Rectal smooth muscle tissue (tissue), 1 donor: Measurements from ENCODE around the gene ARFGEF3.

Experiments
- H3K27ac ChIP-seq: one replicate; pipeline ENCODE4 v1.7.0; 2013; ENCODE audit warnings: low read depth, low read length, inconsistent platforms
- H3K27me3 ChIP-seq: one replicate; pipeline ENCODE4 v1.7.0; 2013; ENCODE audit warnings: low read length; ENCODE audit not compliant: control insufficient read depth, insufficient read depth
- H3K36me3 ChIP-seq: one replicate; pipeline ENCODE4 v1.7.0; 2013; ENCODE audit warnings: low read length; ENCODE audit not compliant: control insufficient read depth, insufficient read depth
- H3K4me1 ChIP-seq: one replicate; pipeline ENCODE4 v1.7.0; 2013; ENCODE audit warnings: low read length; ENCODE audit not compliant: control insufficient read depth, insufficient read depth
- H3K4me3 ChIP-seq: one replicate; pipeline ENCODE4 v1.7.0; 2013; ENCODE audit warnings: low read length
- H3K9ac ChIP-seq: one replicate; pipeline ENCODE4 v1.7.0; 2013; ENCODE audit warnings: low read length

ARFGEF3 gene

GRCh38 chr6:138318741-138319375 lies 157.1 kb downstream of the ARFGEF3 start:
- Histone ChIP-seq H3K27ac (no peak overlapping the region), H3K36me3 (no peaks in the 10 kb centered on the region), H3K4me1 (no peaks in the 10 kb centered on the region), H3K4me3 (no peak overlapping the region), H3K9ac (no peak overlapping the region), H3K27me3 (no peaks in the 10 kb centered on the region)

GRCh38 chr6:138321934-138322333 lies 160.2 kb downstream of the ARFGEF3 start:
- H3K36me3 ChIP-seq: no peaks in the 10 kb centered on the region
- H3K27ac ChIP-seq: no peak overlapping the region
- H3K9ac ChIP-seq: no peak overlapping the region
- H3K4me1 ChIP-seq: no peaks in the 10 kb centered on the region
- no peak overlapping the region for H3K4me3 ChIP-seq
- H3K27me3 ChIP-seq: no peaks in the 10 kb centered on the region

- Histone ChIP-seq H3K36me3 (no peaks in the 10 kb centered on the region), H3K27me3 (no peaks in the 10 kb centered on the region), H3K4me3 (no peak overlapping the region), H3K4me1 (no peaks in the 10 kb centered on the region), H3K27ac (no peak overlapping the region), H3K9ac (no peak overlapping the region)
Observed at GRCh38 chr6:138323821-138324220, 162.1 kb downstream of the ARFGEF3 start.

GRCh38 chr6:138328210-138328609 lies 166.5 kb downstream of the ARFGEF3 start:
- H3K4me3 ChIP-seq: no peak overlapping the region
- no peak overlapping the region for H3K27ac ChIP-seq
- no peak overlapping the region for H3K9ac ChIP-seq
- H3K27me3 ChIP-seq: no peaks in the 10 kb centered on the region
- no peaks in the 10 kb centered on the region for H3K36me3 ChIP-seq
- H3K4me1 ChIP-seq: no peaks in the 10 kb centered on the region

GRCh38 chr6:138330763-138331162 lies 169.0 kb downstream of the ARFGEF3 start:
- no peak overlapping the region for H3K9ac ChIP-seq
- no peaks in the 10 kb centered on the region for H3K36me3 ChIP-seq
- no peaks in the 10 kb centered on the region for H3K27me3 ChIP-seq
- no peaks in the 10 kb centered on the region for H3K4me1 ChIP-seq
- no peak overlapping the region for H3K4me3 ChIP-seq
- no peak overlapping the region for H3K27ac ChIP-seq

GRCh38 chr6:138331444-138331843 lies 169.7 kb downstream of the ARFGEF3 start:
- H3K4me1 ChIP-seq: no peaks in the 10 kb centered on the region
- no peak overlapping the region for H3K4me3 ChIP-seq
- no peak overlapping the region for H3K27ac ChIP-seq
- no peaks in the 10 kb centered on the region for H3K27me3 ChIP-seq
- no peak overlapping the region for H3K9ac ChIP-seq
- H3K36me3 ChIP-seq: no peaks in the 10 kb centered on the region

GRCh38 chr6:138331984-138332383 lies 170.2 kb downstream of the ARFGEF3 start:
- Histone ChIP-seq H3K4me3 (no peak overlapping the region), H3K9ac (no peak overlapping the region), H3K27ac (no peak overlapping the region), H3K4me1 (no peaks in the 10 kb centered on the region), H3K36me3 (no peaks in the 10 kb centered on the region), H3K27me3 (no peaks in the 10 kb centered on the region)

- H3K36me3 ChIP-seq: no peaks in the 10 kb centered on the region
- no peak overlapping the region for H3K9ac ChIP-seq
- no peaks in the 10 kb centered on the region for H3K27me3 ChIP-seq
- H3K4me3 ChIP-seq: no peak overlapping the region
- no peaks in the 10 kb centered on the region for H3K4me1 ChIP-seq
- H3K27ac ChIP-seq: no peak overlapping the region
Observed at GRCh38 chr6:138334000-138334399, 172.3 kb downstream of the ARFGEF3 start.

- Histone ChIP-seq H3K36me3 (no peaks in the 10 kb centered on the region), H3K4me1 (no peaks in the 10 kb centered on the region), H3K4me3 (no peak overlapping the region), H3K9ac (no peak overlapping the region), H3K27ac (no peak overlapping the region), H3K27me3 (no peaks in the 10 kb centered on the region)
Observed at GRCh38 chr6:138334963-138335362, 173.2 kb downstream of the ARFGEF3 start.

- no peaks in the 10 kb centered on the region for H3K36me3 ChIP-seq
- no peaks in the 10 kb centered on the region for H3K4me1 ChIP-seq
- H3K4me3 ChIP-seq: no peak overlapping the region
- no peak overlapping the region for H3K27ac ChIP-seq
- no peaks in the 10 kb centered on the region for H3K27me3 ChIP-seq
- no peak overlapping the region for H3K9ac ChIP-seq
Observed at GRCh38 chr6:138336221-138336620, 174.5 kb downstream of the ARFGEF3 start.

- Histone ChIP-seq H3K4me3 (no peak overlapping the region), H3K9ac (no peak overlapping the region), H3K27ac (no peak overlapping the region), H3K4me1 (no peaks in the 10 kb centered on the region), H3K27me3 (no peaks in the 10 kb centered on the region), H3K36me3 (no peaks in the 10 kb centered on the region)
Observed at GRCh38 chr6:138337076-138337475, 175.3 kb downstream of the ARFGEF3 start.

GRCh38 chr6:138339024-138339423 lies 177.3 kb downstream of the ARFGEF3 start:
- Histone ChIP-seq H3K27me3 (no peaks in the 10 kb centered on the region), H3K9ac (no peak overlapping the region), H3K36me3 (no peaks in the 10 kb centered on the region), H3K4me3 (no peak overlapping the region), H3K4me1 (no peaks in the 10 kb centered on the region), H3K27ac (no peak overlapping the region)

- Histone ChIP-seq H3K36me3 (no peaks in the 10 kb centered on the region), H3K27me3 (no peaks in the 10 kb centered on the region), H3K4me3 (no peak overlapping the region), H3K27ac (no peak overlapping the region), H3K9ac (no peak overlapping the region), H3K4me1 (no peaks in the 10 kb centered on the region)
Observed at GRCh38 chr6:138341176-138341575, 179.4 kb downstream of the ARFGEF3 start.
